ENCODE measurements around the gene CHCHD3. TPM values are rescaled to one million over a fixed set of nuclear protein-coding genes. Genes with fewer than 3 reads are reported as not detected.
"Not testable (repeated sequence)": the region's sequence is repeated elsewhere in the genome, so short reads cannot be mapped to it uniquely, and the experiment has no call there.

Gene CHCHD3
- total RNA-seq, 1 experiment from 2014 or later, result 89.9 TPM

GRCh38 chr7:132899833-132900232 lies 182.1 kb downstream of the CHCHD3 start:
- TF ChIP-seq CTCF (IDR thresholded peaks at IDR 0.05; ENCODE audit: unreplicated experiment), result no peak
- DNase-seq, result no peak
- Mint-ChIP-seq H3K4me1 (ENCODE audit: low read depth, unreplicated experiment) (no peaks in the 10 kb centered on the region), H3K36me3 (ENCODE audit: insufficient read depth, unreplicated experiment) (no peaks in the 10 kb centered on the region), H3K4me3 (ENCODE audit: low read depth, unreplicated experiment) (no peak overlapping the region), H3K27me3 (ENCODE audit: unreplicated experiment) (no peaks in the 10 kb centered on the region), H3K9me3 (ENCODE audit: low read depth, unreplicated experiment) (peaks cover 3% of the 10 kb centered on the region), H3K27ac (ENCODE audit: unreplicated experiment) (no peak overlapping the region)
- BruUV-seq (replicated peaks), result no TSS peak
- CTCF ChIA-PET, result no interaction called here
- intact Hi-C loops (cut with micrococcal nuclease; ENCODE audit: unreplicated experiment), result no loop called here

- H3K9me3 Mint-ChIP-seq (ENCODE audit: low read depth, unreplicated experiment); H3K4me1 Mint-ChIP-seq (ENCODE audit: low read depth, unreplicated experiment); H3K27ac Mint-ChIP-seq (ENCODE audit: unreplicated experiment); CTCF ChIA-PET; H3K27me3 Mint-ChIP-seq (ENCODE audit: unreplicated experiment); BruUV-seq (replicated peaks); DNase-seq; intact Hi-C loops (cut with micrococcal nuclease; ENCODE audit: unreplicated experiment); H3K4me3 Mint-ChIP-seq (ENCODE audit: low read depth, unreplicated experiment); H3K36me3 Mint-ChIP-seq (ENCODE audit: insufficient read depth, unreplicated experiment): not testable (repeated sequence)
Observed at GRCh38 chr7:132898641-132899175, 183.2 kb downstream of the CHCHD3 start.

- no peak overlapping the region for H3K27ac Mint-ChIP-seq (ENCODE audit: unreplicated experiment)
- intact Hi-C loops (cut with micrococcal nuclease; ENCODE audit: unreplicated experiment), result no loop called here
- H3K36me3 Mint-ChIP-seq (ENCODE audit: insufficient read depth, unreplicated experiment), result no peaks in the 10 kb centered on the region
- CTCF ChIA-PET, result no interaction called here
- no peak for TF ChIP-seq CTCF (IDR thresholded peaks at IDR 0.05; ENCODE audit: unreplicated experiment)
- peaks cover 3% of the 10 kb centered on the region for H3K9me3 Mint-ChIP-seq (ENCODE audit: low read depth, unreplicated experiment)
- no TSS peak for BruUV-seq (replicated peaks)
- no peak for DNase-seq
- no peak overlapping the region for H3K4me3 Mint-ChIP-seq (ENCODE audit: low read depth, unreplicated experiment)
- H3K27me3 Mint-ChIP-seq (ENCODE audit: unreplicated experiment), result no peaks in the 10 kb centered on the region
- H3K4me1 Mint-ChIP-seq (ENCODE audit: low read depth, unreplicated experiment), result no peaks in the 10 kb centered on the region
Observed at GRCh38 chr7:132897093-132897687, 184.7 kb downstream of the CHCHD3 start.

DNA sequence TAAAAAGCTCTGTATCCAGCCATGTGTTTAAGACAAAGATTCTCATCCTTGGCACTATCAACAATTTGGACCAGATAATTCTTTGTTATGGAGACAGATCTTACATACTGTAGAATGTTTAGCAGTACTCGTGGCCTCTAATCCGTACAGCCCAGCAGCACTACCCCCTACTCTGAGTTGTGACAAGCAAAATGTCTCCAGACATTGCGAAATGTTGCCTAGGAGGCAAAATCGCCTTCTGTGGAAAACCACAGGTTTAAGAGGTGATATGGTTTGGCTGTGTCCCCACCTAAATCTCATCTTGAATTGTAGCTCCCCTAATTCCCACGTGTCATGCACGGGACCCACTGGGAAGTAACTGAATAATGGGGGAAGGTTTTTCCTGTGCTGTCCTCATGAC lies 186.7 kb downstream of the CHCHD3 start:
- intact Hi-C loops (cut with micrococcal nuclease; ENCODE audit: unreplicated experiment), result no loop called here
- Mint-ChIP-seq H3K4me3 (ENCODE audit: low read depth, unreplicated experiment) (no peak overlapping the region), H3K27ac (ENCODE audit: unreplicated experiment) (no peak overlapping the region), H3K36me3 (ENCODE audit: insufficient read depth, unreplicated experiment) (no peaks in the 10 kb centered on the region), H3K4me1 (ENCODE audit: low read depth, unreplicated experiment) (no peaks in the 10 kb centered on the region), H3K9me3 (ENCODE audit: low read depth, unreplicated experiment) (peaks cover 3% of the 10 kb centered on the region), H3K27me3 (ENCODE audit: unreplicated experiment) (no peaks in the 10 kb centered on the region)
- BruUV-seq (replicated peaks), result no TSS peak
- TF ChIP-seq CTCF (IDR thresholded peaks at IDR 0.05; ENCODE audit: unreplicated experiment), result no peak
- DNase-seq, result no peak
- CTCF ChIA-PET, result interaction anchor here (0.5 kb wide), 1 partner anchor 919 kb away, joined by 3 read pairs; no protein-coding TSS in a partner anchor

DNA sequence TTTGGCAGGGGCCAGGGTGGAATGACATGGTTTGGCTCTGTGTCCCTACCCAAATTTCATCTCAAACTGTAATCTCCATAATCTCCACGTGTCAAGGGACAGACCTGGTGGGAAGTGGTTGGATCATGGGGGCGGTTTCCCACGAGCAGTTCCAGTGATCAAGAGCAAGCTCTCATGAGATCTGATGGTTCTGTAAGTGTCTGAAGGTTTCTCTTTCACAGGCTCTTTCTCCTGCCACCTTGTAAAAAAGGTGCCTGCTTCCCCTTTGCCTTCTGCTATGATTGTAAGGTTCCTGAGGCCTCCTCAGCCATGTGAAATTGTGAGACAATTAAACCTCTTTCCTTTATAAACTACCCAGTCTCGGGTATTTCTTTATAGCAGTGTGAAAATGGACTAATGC lies 188.3 kb downstream of the CHCHD3 start:
- Mint-ChIP-seq H3K27ac (ENCODE audit: unreplicated experiment) (no peak overlapping the region), H3K4me3 (ENCODE audit: low read depth, unreplicated experiment) (no peak overlapping the region), H3K36me3 (ENCODE audit: insufficient read depth, unreplicated experiment) (no peaks in the 10 kb centered on the region), H3K4me1 (ENCODE audit: low read depth, unreplicated experiment) (no peaks in the 10 kb centered on the region), H3K9me3 (ENCODE audit: low read depth, unreplicated experiment) (peaks cover 3% of the 10 kb centered on the region), H3K27me3 (ENCODE audit: unreplicated experiment) (no peaks in the 10 kb centered on the region)
- TF ChIP-seq CTCF (IDR thresholded peaks at IDR 0.05; ENCODE audit: unreplicated experiment), result no peak
- intact Hi-C loops (cut with micrococcal nuclease; ENCODE audit: unreplicated experiment), result no loop called here
- no TSS peak for BruUV-seq (replicated peaks)
- CTCF ChIA-PET, result no interaction called here
- DNase-seq, result no peak

GRCh38 chr7:132892744-132893143 lies 189.1 kb downstream of the CHCHD3 start:
- H3K9me3 Mint-ChIP-seq (ENCODE audit: low read depth, unreplicated experiment); H3K27ac Mint-ChIP-seq (ENCODE audit: unreplicated experiment); CTCF ChIA-PET; H3K27me3 Mint-ChIP-seq (ENCODE audit: unreplicated experiment); H3K4me3 Mint-ChIP-seq (ENCODE audit: low read depth, unreplicated experiment); DNase-seq; intact Hi-C loops (cut with micrococcal nuclease; ENCODE audit: unreplicated experiment); H3K4me1 Mint-ChIP-seq (ENCODE audit: low read depth, unreplicated experiment); BruUV-seq (replicated peaks); H3K36me3 Mint-ChIP-seq (ENCODE audit: insufficient read depth, unreplicated experiment): not testable (repeated sequence)

Data from Calu3 (cell line).